ENCODE results near the gene LPAR6.

The LPAR6 gene

GRCh38 chr13:48405875-48406274, 7.0 kb downstream of the LPAR6 start:
- Histone ChIP-seq H3K4me3 (ENCODE audit: low read length) (no peak overlapping the region), H3K9me2 (replicated peaks; ENCODE audit: control insufficient read depth, low read length) (no peaks in the 10 kb centered on the region), H3K27me3 (ENCODE audit: control insufficient read depth, low read length) (no peaks in the 10 kb centered on the region), H3K79me2 (ENCODE audit: control insufficient read depth, low read length) (peaks cover under 1% of the 10 kb centered on the region; the same call in 1 of the 2 replicates), H3F3A (ENCODE audit: control insufficient read depth, insufficient read depth) (no peaks in the 10 kb centered on the region), H3K4me2 (ENCODE audit: low read length) (no peak overlapping the region), H3K36me3 (ENCODE audit: control insufficient read depth, low read length) (peaks cover 63% of the 10 kb centered on the region), H3K27ac (ENCODE audit: low read depth, low read length) (no peak overlapping the region), H4K20me1 (ENCODE audit: control insufficient read depth, insufficient read depth, low read depth, low read length) (no peaks in the 10 kb centered on the region), H3K4me1 (ENCODE audit: control insufficient read depth, low read length) (peaks cover 8% of the 10 kb centered on the region), H3K9me3 (ENCODE audit: control insufficient read depth, insufficient read depth, low read length) (no peaks in the 10 kb centered on the region)
- TF ChIP-seq EZH2phosphoT487 (IDR thresholded peaks at IDR 0.05; ENCODE audit: borderline replicate concordance, low read length) (no peak), CTCF (IDR thresholded peaks at IDR 0.05; ENCODE audit: low read depth, low read length, poor library complexity, severe bottlenecking) (no peak)

GRCh38 chr13:48404952-48405351, 8.0 kb downstream of the LPAR6 start:
- Histone ChIP-seq H3K79me2 (ENCODE audit: control insufficient read depth, low read length) (peaks cover 6% of the 10 kb centered on the region; the same call in 1 of the 2 replicates), H3K9me2 (replicated peaks; ENCODE audit: control insufficient read depth, low read length) (no peaks in the 10 kb centered on the region), H3K9me3 (ENCODE audit: control insufficient read depth, insufficient read depth, low read length) (no peaks in the 10 kb centered on the region), H3F3A (ENCODE audit: control insufficient read depth, insufficient read depth) (no peaks in the 10 kb centered on the region), H3K4me3 (ENCODE audit: low read length) (no peak overlapping the region), H3K36me3 (ENCODE audit: control insufficient read depth, low read length) (peaks cover 65% of the 10 kb centered on the region), H3K4me1 (ENCODE audit: control insufficient read depth, low read length) (peaks cover 18% of the 10 kb centered on the region), H3K27ac (ENCODE audit: low read depth, low read length) (no peak overlapping the region), H3K4me2 (ENCODE audit: low read length) (no peak overlapping the region), H4K20me1 (ENCODE audit: control insufficient read depth, insufficient read depth, low read depth, low read length) (no peaks in the 10 kb centered on the region), H3K27me3 (ENCODE audit: control insufficient read depth, low read length) (no peaks in the 10 kb centered on the region)
- TF ChIP-seq EZH2phosphoT487 (IDR thresholded peaks at IDR 0.05; ENCODE audit: borderline replicate concordance, low read length): no peak
- no peak for TF ChIP-seq CTCF (IDR thresholded peaks at IDR 0.05; ENCODE audit: low read depth, low read length, poor library complexity, severe bottlenecking)

- H4K20me1 ChIP-seq (ENCODE audit: control insufficient read depth, insufficient read depth, low read depth, low read length): no peaks in the 10 kb centered on the region; the same call in 1 of the 2 replicates
- H3K79me2 ChIP-seq (ENCODE audit: control insufficient read depth, low read length): peaks cover 6% of the 10 kb centered on the region; the same call in 1 of the 2 replicates
- H3K27ac ChIP-seq (ENCODE audit: low read depth, low read length): no peak overlapping the region
These were observed 9.0 kb downstream of the LPAR6 start for GRCh38 chr13:48403913-48404312.

More at GRCh38 chr13:48403913-48404312, 9.0 kb downstream of the LPAR6 start:
- no peak overlapping the region for H3K4me3 ChIP-seq (ENCODE audit: low read length)
- peaks cover 66% of the 10 kb centered on the region for H3K36me3 ChIP-seq (ENCODE audit: control insufficient read depth, low read length)
- H3F3A ChIP-seq (ENCODE audit: control insufficient read depth, insufficient read depth): no peaks in the 10 kb centered on the region
- no peak overlapping the region for H3K4me2 ChIP-seq (ENCODE audit: low read length)
- H3K4me1 ChIP-seq (ENCODE audit: control insufficient read depth, low read length): peaks cover 28% of the 10 kb centered on the region
- H3K9me3 ChIP-seq (ENCODE audit: control insufficient read depth, insufficient read depth, low read length): no peaks in the 10 kb centered on the region
- H3K27me3 ChIP-seq (ENCODE audit: control insufficient read depth, low read length): no peaks in the 10 kb centered on the region
- TF ChIP-seq CTCF (IDR thresholded peaks at IDR 0.05; ENCODE audit: low read depth, low read length, poor library complexity, severe bottlenecking): no peak
- no peak for TF ChIP-seq EZH2phosphoT487 (IDR thresholded peaks at IDR 0.05; ENCODE audit: borderline replicate concordance, low read length)
- H3K9me2 ChIP-seq (replicated peaks; ENCODE audit: control insufficient read depth, low read length): no peaks in the 10 kb centered on the region
